OCI-LY7 (cell line): ENCODE data around the gene TRIM14. TPM values are rescaled to one million over a fixed set of nuclear protein-coding genes. Genes with fewer than 3 reads are reported as not detected.
"Not testable (repeated sequence)": the region's sequence is repeated elsewhere in the genome, so short reads cannot be mapped to it uniquely, and the experiment has no call there.

Source experiments
- BruUV-seq: library from RNA; stranded (reverse); fragments of 400-500 nt; replicated peaks from 2 replicates; lab custom pipeline; 2021; lab: Mats Ljungman, UMichigan
- CTCF ChIA-PET: fragments of 300-600 bp; sonication (Branson Sonifier 250); formaldehyde crosslinking; loops from one replicate; lab custom pipeline; 2022; ENCODE audit warnings: antibody characterized with exemption; ENCODE audit not compliant: unreplicated experiment; lab: Charles Lee
- POLR2A ChIA-PET: fragments of 300-600 bp; sonication (Branson Sonifier 250); formaldehyde crosslinking; loops from one replicate; lab custom pipeline; 2022; ENCODE audit warnings: antibody characterized with exemption; lab: Charles Lee
- DNase-seq: peaks from one replicate; pipeline ENCODE4 v3.0.0-alpha.2; 2015; ENCODE audit warnings: low spot score
- H2AFZ ChIP-seq: fragments of 200-600 bp; sonication (generic), shearing (Covaris generic); 2 replicates; pipeline ENCODE4 v1.6.1; 2014; ENCODE audit warnings: mild to moderate bottlenecking, antibody characterized with exemption, low read length, moderate library complexity
- H3K27ac ChIP-seq: fragments of 200-600 bp; sonication (generic); 2 replicates; pipeline ENCODE4 v1.5.1; 2014; ENCODE audit warnings: mixed run types, low read depth, mild to moderate bottlenecking, moderate library complexity, low read length, inconsistent platforms; ENCODE audit not compliant: poor library complexity, severe bottlenecking
- H3K36me3 ChIP-seq: fragments of 200-600 bp; sonication (generic); 2 replicates; pipeline ENCODE4 v1.6.1; 2014; ENCODE audit warnings: mild to moderate bottlenecking, antibody characterized with exemption, low read length, moderate library complexity, mixed read lengths; ENCODE audit not compliant: insufficient read depth
- H3K4me1 ChIP-seq: fragments of 200-600 bp; sonication (generic); 2 replicates; pipeline ENCODE4 v1.5.1; 2014; ENCODE audit warnings: mild to moderate bottlenecking, low read length; ENCODE audit not compliant: insufficient read depth, poor library complexity, severe bottlenecking
- H3K4me2 ChIP-seq: fragments of 200-600 bp; sonication (generic); 2 replicates; pipeline ENCODE4 v1.6.1; 2014; ENCODE audit warnings: mild to moderate bottlenecking, low read length
- H3K4me3 ChIP-seq: fragments of 200-600 bp; sonication (generic); 2 replicates; pipeline ENCODE4 v1.5.1; 2014; ENCODE audit warnings: mild to moderate bottlenecking, low read depth, low read length; ENCODE audit not compliant: poor library complexity, severe bottlenecking
- H3K79me2 ChIP-seq: fragments of 200-600 bp; sonication (generic); 2 replicates; pipeline ENCODE4 v1.6.1; 2016; ENCODE audit warnings: low read depth, mild to moderate bottlenecking, low read length, moderate library complexity, mixed read lengths; ENCODE audit not compliant: insufficient read depth
- H3K9me2 ChIP-seq: fragments of 200-600 bp; sonication (generic); 2 replicates; pipeline ENCODE4 v1.6.1; 2016; ENCODE audit warnings: mild to moderate bottlenecking, low read length, mixed read lengths; ENCODE audit not compliant: insufficient read depth
- H3K9me3 ChIP-seq: fragments of 200-600 bp; sonication (generic); 2 replicates; pipeline ENCODE4 v1.6.1; 2014; ENCODE audit warnings: mild to moderate bottlenecking, mixed run types, low read length, mixed read lengths
- H4K20me1 ChIP-seq: fragments of 200-600 bp; sonication (generic); 2 replicates; pipeline ENCODE4 v1.6.1; 2014; ENCODE audit warnings: mild to moderate bottlenecking, antibody characterized with exemption, low read length, moderate library complexity, mixed read lengths; ENCODE audit not compliant: insufficient read depth
- EZH2phosphoT487 ChIP-seq: fragments of 200-600 bp; sonication (generic); IDR thresholded peaks from 2 replicates; pipeline ENCODE4 v1.6.1; 2018; ENCODE audit warnings: low read depth, borderline replicate concordance, mild to moderate bottlenecking, mixed run types, antibody characterized with exemption, low read length, moderate library complexity, mixed read lengths
- intact Hi-C: fragments of 100-400 bp; cut with micrococcal nuclease; formaldehyde crosslinking; loops from one replicate; pipeline ENCODE4 v1.10.0; 2022; ENCODE audit not compliant: unreplicated experiment
- total RNA-seq, 2 experiments: library from RNA; depleted of rRNA in 1 of 2; stranded (reverse); fragments of >200 nt in 1 of 2; shearing (Covaris generic) in 1 of 2; gene quantifications; 2 replicates each; pipeline ENCODE4 v1.2.3, GENCODE V29; 2014 to 2022
- TF ChIP-seq, protein P1 (sequence below): fragments of 200-600 bp; sonication (generic); conservative IDR thresholded peaks from 2 replicates; pipeline ENCODE4 v1.5.1; 2014; ENCODE audit warnings: mild to moderate bottlenecking, antibody characterized with exemption, low read length, moderate library complexity, mixed read lengths

The TRIM14 gene
- total RNA-seq, 2 experiments from 2014 or later, result 21.4 to 26.0 TPM

DNA sequence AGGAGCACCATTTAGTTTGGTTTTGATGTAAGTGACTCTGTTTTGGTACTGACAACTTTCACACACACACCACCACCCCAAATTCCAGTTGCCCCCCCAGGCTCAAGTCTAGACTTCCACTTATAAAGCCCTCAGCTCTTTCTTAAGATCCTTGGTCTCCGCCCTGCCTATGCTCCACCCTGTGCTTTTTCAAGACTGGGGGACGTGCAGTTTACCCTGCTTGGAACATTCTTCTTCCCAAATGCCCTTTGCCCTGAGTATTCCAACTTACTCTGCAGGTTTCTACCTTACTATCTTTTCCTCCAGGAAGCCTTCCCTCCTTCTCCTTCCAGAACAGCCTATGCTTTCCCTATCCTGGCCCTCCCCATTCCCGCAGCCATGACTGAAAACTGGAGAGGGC, 1.5 kb upstream of the TRIM14 start:
- H3K27ac ChIP-seq, result no peak overlapping the region
- no peaks in the 10 kb centered on the region for H4K20me1 ChIP-seq
- peaks cover 4% of the 10 kb centered on the region; the same call in 1 of the 2 replicates for H3K79me2 ChIP-seq
- H3K4me2 ChIP-seq, result peak overlapping the region; percentile 58
- CTCF ChIA-PET, result interaction anchor here (2.5 kb wide), 1 partner anchor 12 kb away, joined by 9 read pairs; no protein-coding TSS in a partner anchor
- BruUV-seq, result no TSS peak
- peak overlapping the region; percentile 96 for H2AFZ ChIP-seq
- TF ChIP-seq EZH2phosphoT487, result no peak
- TF ChIP-seq, protein P1, sequence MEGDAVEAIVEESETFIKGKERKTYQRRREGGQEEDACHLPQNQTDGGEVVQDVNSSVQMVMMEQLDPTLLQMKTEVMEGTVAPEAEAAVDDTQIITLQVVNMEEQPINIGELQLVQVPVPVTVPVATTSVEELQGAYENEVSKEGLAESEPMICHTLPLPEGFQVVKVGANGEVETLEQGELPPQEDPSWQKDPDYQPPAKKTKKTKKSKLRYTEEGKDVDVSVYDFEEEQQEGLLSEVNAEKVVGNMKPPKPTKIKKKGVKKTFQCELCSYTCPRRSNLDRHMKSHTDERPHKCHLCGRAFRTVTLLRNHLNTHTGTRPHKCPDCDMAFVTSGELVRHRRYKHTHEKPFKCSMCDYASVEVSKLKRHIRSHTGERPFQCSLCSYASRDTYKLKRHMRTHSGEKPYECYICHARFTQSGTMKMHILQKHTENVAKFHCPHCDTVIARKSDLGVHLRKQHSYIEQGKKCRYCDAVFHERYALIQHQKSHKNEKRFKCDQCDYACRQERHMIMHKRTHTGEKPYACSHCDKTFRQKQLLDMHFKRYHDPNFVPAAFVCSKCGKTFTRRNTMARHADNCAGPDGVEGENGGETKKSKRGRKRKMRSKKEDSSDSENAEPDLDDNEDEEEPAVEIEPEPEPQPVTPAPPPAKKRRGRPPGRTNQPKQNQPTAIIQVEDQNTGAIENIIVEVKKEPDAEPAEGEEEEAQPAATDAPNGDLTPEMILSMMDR, result no peak
- no peaks in the 10 kb centered on the region for H3K9me2 ChIP-seq
- H3K9me3 ChIP-seq, result no peaks in the 10 kb centered on the region
- peaks cover 10% of the 10 kb centered on the region for H3K36me3 ChIP-seq
- peaks cover 58% of the 10 kb centered on the region for H3K4me1 ChIP-seq
- intact Hi-C loops, result no loop called here
- POLR2A ChIA-PET, result interaction anchor here (0.8 to 5.3 kb wide), 6 partner anchors 12 to 201 kb away, joined by 3 to 39 read pairs (median 8); partner anchors contain the start of gene CORO2A
- H3K4me3 ChIP-seq, result peak overlapping the region; percentile 1
- DNase-seq, result no peak

DNA sequence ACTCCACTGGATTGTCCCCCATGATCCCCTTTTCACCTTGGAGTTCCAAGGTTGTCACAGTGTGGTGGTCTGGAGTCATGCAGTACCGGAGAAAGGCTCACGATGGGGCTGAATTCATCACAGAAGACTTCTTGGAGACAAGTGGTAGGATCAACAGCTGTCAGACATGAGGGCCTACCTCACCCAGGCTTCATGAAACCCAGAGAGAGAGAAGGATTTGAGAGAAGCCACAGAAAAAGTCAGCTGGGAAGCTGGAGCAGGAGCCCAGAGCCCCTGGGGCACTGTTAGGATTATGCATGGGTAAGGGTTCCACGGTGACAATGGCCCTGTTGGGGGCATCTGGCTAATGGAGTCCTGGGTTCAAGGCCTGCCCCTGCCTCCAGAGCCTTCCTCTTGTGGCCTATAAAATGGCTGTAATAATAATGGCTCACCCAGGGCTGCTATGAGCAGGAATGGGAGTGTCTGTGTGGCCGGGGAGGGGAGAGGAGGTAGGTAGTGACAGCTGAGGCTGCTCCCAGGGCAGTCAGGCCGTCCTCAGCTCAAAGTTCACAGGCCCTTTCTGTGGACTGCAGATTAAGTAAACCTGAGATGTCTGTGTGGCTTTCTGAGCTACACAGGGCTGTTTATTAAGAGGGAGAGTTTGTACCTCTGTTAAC, 910 bp downstream of the TRIM14 start:
- ChIA-PET CTCF (interaction anchor here (1.1 to 1.6 kb wide), 3 partner anchors 10 to 74 kb away, joined by 3 to 5 read pairs (median 5); no protein-coding TSS in a partner anchor), POLR2A (interaction anchor here (0.6 to 5.3 kb wide), 9 partner anchors 9 to 1934 kb away, joined by 3 to 39 read pairs (median 6); no protein-coding TSS in a partner anchor)
- no TSS peak for BruUV-seq

DNA sequence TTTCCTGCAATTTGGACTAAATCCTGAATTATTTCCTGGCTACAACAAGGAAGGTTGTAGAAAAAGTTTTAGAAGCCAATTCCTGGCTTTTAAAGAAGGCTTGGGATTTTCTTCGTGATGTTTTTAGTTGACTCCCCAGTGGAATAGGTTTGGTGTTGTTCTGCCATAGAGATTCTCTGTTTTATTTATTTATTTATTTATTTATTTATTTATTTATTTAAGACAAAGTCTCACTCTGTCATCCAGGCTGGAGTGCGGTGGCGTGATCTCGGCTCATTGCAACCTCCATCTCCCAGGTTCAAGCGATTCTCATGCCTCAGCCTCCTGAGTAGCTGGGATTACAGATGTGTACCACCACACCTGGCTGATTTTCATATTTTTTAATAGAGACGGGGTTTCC, 1.9 kb downstream of the TRIM14 start:
- peak overlapping the region; percentile 73 for H3K27ac ChIP-seq
- peaks cover 47% of the 10 kb centered on the region for H3K4me1 ChIP-seq
- BruUV-seq, H3K9me3 ChIP-seq, H3K4me3 ChIP-seq, DNase-seq, H2AFZ ChIP-seq, H3K79me2 ChIP-seq, H3K9me2 ChIP-seq, CTCF ChIA-PET, H4K20me1 ChIP-seq: not testable (repeated sequence)
- peaks cover 17% of the 10 kb centered on the region for H3K36me3 ChIP-seq
- intact Hi-C loops, result loop anchor here (5.0 kb wide), 1 partner anchor 145 kb away; no protein-coding TSS in a partner anchor
- POLR2A ChIA-PET, result interaction anchor here (0.6 to 5.3 kb wide), 5 partner anchors 8 to 181 kb away, joined by 3 to 39 read pairs (median 10); no protein-coding TSS in a partner anchor
- peak overlapping the region; percentile 86 for H3K4me2 ChIP-seq

More for the DNA sequence above, 910 bp downstream of the TRIM14 start:
- peak; percentile 81 for DNase-seq
- Histone ChIP-seq H3K4me3 (peak overlapping the region; percentile 66), H2AFZ (peak overlapping the region; percentile 85; the same call in 1 of the 2 replicates), H3K9me2 (no peaks in the 10 kb centered on the region), H3K36me3 (peaks cover 14% of the 10 kb centered on the region), H3K4me2 (peak overlapping the region; percentile 86), H4K20me1 (no peaks in the 10 kb centered on the region), H3K4me1 (peaks cover 58% of the 10 kb centered on the region), H3K9me3 (no peaks in the 10 kb centered on the region), H3K27ac (peak overlapping the region; percentile 73), H3K79me2 (peaks cover 4% of the 10 kb centered on the region; the same call in 1 of the 2 replicates)
- intact Hi-C loops, result loop anchor here (1.0 to 5.0 kb wide), 3 partner anchors 13 to 144 kb away; partner anchors contain the start of gene CORO2A
- no peak for TF ChIP-seq EZH2phosphoT487
- TF ChIP-seq, protein P1, result peak; percentile 73
